GM15510 (cell line): ENCODE data around the gene ZNF639.

Experiments
- POLR2A ChIP-seq: IDR thresholded peaks from 3 replicates; pipeline ENCODE4 v1.6.1; 2011; ENCODE audit warnings: borderline replicate concordance; ENCODE audit not compliant: insufficient read length; ENCODE audit errors: extremely low read depth

ZNF639 gene

GRCh38 chr3:179299999-179300613, 22.7 kb upstream of the ZNF639 start:
- TF ChIP-seq POLR2A: no peak

- TF ChIP-seq POLR2A: no peak
Measured at GRCh38 chr3:179301645-179302044, 21.2 kb upstream of the ZNF639 start.

GRCh38 chr3:179302111-179302510, 20.7 kb upstream of the ZNF639 start:
- TF ChIP-seq POLR2A: no peak

- TF ChIP-seq POLR2A: no peak
Measured at GRCh38 chr3:179304605-179305004, 18.2 kb upstream of the ZNF639 start.

- TF ChIP-seq POLR2A: no peak
Measured at GRCh38 chr3:179308001-179308400, 14.8 kb upstream of the ZNF639 start.

GRCh38 chr3:179309225-179310078, 13.4 kb upstream of the ZNF639 start:
- no peak for TF ChIP-seq POLR2A

GRCh38 chr3:179318876-179319275, 4.0 kb upstream of the ZNF639 start:
- no peak for TF ChIP-seq POLR2A

- TF ChIP-seq POLR2A: no peak
Measured at GRCh38 chr3:179321668-179322285, 1.1 kb upstream of the ZNF639 start.

GRCh38 chr3:179323197-179324110, 623 bp downstream of the ZNF639 start:
- no peak for TF ChIP-seq POLR2A

GRCh38 chr3:179324270-179324754, 1.5 kb downstream of the ZNF639 start:
- no peak for TF ChIP-seq POLR2A

- TF ChIP-seq POLR2A: no peak
Measured at GRCh38 chr3:179330438-179330837, 7.6 kb downstream of the ZNF639 start.

GRCh38 chr3:179332240-179332639, 9.4 kb downstream of the ZNF639 start:
- TF ChIP-seq POLR2A: no peak

- TF ChIP-seq POLR2A: no peak
Measured at GRCh38 chr3:179333084-179333483, 10.3 kb downstream of the ZNF639 start.

GRCh38 chr3:179336345-179336929, 13.6 kb downstream of the ZNF639 start:
- no peak for TF ChIP-seq POLR2A
